Iris pigment epithelial cell (primary cell): ENCODE data around the gene SH2D6.
A peak's percentile ranks its signal among the peaks of the same experiment; 100 is the strongest.

Experiments
- DNase-seq: peaks from one replicate; pipeline ENCODE4 v3.0.0-alpha.2; 2011; ENCODE audit warnings: low read depth

The SH2D6 gene

DNA sequence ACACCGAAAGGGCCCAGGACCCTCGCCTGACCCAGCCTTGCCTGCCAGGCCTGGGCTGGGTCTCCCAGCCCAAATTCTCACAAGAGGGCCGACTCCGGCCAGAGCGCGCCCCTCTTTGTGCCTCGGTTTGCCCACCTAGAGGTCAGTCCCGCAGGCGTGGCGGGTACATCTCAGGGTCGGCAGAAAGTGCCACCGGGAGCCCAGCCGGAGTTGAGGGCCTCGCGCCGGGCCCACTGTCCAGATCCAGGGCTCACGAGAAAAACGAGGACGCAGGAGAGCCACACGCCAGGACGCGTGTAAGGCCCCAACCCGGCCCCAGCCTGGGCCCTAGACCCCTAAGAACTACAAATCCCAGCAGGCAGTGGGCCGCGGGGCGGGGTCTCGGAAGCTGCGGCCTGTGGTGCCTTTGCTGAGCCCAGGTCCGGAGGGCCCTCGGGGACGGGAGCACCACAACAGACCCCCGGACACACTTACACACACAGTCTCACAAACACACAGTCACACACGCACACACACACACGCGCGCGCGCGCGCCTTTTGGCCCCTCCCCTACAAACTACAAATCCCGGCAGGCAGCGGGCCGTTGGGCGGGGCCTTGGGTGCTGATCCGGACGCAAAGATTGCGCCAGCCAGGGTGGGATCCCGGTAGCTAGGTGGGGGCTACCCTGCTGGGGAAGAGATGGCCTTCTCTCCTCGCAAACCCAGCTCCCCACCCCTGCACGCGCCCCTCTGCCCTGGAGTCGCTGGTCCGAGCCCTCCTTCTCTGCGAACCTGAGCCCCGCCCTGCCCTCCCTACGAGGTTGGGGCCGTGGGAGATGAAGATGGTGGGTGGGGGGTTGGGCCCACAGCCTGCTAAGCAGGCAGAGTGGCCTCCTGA lies at the start of gene SH2D6:
Gene SH2D6 (plus strand): TSS at position 583 of the 877 bp plus-strand sequence. CDS start 10,752 bp downstream, outside the sequence.
- peak; percentile 74 for DNase-seq

DNA sequence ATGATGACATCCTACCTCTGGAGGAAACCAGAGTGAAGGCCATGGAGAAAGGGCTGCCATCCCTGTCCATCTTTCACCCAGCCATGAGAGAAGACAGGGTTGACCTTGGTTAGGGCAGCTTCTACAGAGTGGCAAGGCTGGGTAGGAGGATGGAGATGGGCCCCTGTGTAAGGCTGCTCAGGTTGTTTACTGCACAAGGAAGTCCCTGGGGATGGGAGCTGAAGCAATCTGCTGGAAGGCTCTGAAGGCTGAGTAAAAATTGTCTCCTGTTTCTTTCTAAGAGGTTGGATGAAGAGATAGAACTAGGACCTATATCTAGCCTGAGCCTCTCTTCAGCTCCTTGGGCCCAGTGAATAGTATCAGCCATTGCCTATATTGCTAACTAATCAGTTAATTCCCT lies 49.6 kb upstream of the SH2D6 start:
- no peak for DNase-seq

GRCh38 chr2:85369500-85369899 lies 49.0 kb upstream of the SH2D6 start:
- no peak for DNase-seq

DNA sequence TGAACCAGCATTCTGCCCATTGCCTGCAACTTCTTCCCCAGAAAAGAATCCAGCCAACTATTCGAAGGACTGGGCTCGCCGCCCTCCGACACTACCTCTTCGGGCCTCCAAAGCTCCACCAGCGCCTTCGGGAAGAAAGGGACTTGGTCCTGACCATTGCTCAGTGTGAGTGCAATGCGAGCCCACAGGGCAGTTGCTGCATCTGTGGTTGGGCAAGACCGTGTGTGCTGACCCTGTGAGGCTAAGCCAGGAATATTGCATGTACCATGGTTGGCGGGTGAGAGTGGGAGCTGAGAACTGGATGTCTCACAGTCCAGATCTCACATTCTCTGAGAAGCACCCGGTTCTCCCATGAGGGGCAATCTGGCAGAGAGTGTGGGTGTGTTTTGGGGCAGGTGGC lies 47.5 kb upstream of the SH2D6 start:
- DNase-seq = no peak

DNA sequence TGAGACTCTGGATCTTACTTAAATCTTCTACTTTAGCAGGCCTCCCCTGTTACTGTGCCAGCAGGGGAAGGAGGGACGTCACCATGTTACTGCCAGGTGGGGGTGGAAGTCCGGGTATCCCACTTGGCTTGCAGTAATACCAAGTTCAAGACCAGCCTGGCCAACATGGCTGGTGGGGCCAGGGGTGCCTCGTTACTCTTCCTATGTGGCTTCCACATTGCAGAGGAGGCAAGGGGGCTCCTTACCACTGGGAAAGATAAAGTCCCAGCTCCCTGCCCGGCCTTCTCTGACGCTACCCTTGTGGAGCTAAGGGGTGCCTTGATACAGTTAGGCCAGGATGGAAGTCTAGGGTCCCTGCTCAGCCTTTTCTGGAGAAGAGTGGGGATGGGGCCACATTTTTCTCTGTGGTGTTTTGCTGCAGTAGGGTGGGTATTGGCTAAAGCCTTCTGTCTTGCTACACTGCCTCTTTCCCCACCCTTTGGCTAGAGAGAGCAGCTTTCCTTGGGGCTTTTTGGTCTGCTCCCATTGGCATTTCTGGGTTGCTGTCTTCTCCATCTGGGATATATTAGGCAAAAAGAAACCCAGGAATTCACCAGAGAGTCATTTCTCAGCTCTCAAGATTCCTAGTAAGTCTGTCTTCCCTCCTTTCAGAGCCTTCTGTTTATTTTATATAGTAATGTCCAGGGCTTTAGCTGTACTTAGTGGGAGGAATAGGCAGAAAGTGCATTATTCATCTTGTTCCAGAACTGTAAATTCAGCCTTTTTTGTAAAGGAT lies 42.0 kb upstream of the SH2D6 start:
- DNase-seq = no peak

GRCh38 chr2:85377083-85377482 lies 41.4 kb upstream of the SH2D6 start:
- DNase-seq = no peak

GRCh38 chr2:85378257-85378656 lies 40.3 kb upstream of the SH2D6 start:
- DNase-seq = no peak

- DNase-seq = no peak
These were observed 38.5 kb upstream of the SH2D6 start for GRCh38 chr2:85380048-85380447.

- peak; percentile 26 for DNase-seq
These were observed 35.4 kb upstream of the SH2D6 start for GRCh38 chr2:85383151-85383550.

DNA sequence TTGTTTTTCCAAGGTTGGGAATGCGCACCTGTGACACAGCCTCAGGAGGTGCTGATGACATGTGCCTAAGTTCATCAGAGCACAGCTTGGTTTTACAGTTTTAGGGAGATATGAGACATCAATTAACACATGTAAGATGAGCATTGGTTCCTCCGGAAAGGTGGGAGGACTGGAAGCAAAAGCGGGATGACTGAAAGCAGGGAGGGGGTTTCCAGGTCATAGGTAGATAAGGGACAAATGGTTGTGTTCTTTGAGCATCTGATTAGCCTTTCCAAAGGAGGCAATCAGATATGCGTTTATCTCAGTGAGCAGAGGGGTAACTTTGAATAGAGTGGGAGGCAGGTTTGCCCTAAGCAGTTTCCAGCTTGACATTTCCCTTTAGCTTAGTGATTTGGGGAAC lies 34.7 kb upstream of the SH2D6 start:
- no peak for DNase-seq

- DNase-seq = no peak
These were observed 32.8 kb upstream of the SH2D6 start for GRCh38 chr2:85385746-85386145.

DNA sequence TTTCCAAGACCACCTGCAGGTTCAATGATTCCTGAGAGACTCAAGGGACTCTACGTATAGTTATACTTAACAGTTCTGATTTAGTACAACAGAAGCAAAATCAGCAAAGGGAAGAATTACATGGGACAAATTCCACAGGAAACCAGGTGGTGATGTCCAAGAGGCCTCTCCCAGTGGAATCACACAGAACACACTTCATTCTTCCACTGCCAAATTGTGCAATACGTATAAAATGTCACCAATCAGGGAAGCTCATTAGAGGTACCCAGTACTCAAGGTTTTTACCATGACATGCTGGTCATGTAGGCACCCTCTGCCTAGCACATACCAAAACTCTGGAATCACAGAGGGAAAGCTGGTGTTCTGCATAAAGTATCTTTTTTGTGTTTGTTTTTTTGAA lies 30.8 kb upstream of the SH2D6 start:
- DNase-seq = no peak

- DNase-seq = no peak
These were observed 29.5 kb upstream of the SH2D6 start for GRCh38 chr2:85388878-85389538.

GRCh38 chr2:85390941-85391669 lies 27.4 kb upstream of the SH2D6 start:
- peak; percentile 28 for DNase-seq

DNA sequence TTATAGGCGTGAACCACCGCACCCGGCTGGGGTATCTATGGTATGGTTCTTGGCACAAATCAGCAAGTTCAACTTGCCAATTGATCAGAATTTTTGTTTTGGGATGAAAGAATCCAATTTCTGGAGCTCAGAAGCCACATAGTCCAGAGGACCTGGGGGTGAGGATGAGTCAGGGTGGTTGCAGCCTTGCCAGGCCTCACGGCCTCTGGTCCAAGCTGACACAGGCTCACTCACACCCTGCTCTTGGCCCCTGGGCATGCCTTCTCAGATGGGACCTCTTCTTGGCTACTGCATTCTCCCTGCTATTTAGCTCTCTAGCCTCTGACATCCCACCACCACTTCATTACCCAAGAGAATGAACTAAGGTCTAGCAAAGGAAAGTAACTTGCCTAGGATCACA lies 24.7 kb upstream of the SH2D6 start:
- DNase-seq = peak; percentile 40

- no peak for DNase-seq
These were observed 24.2 kb upstream of the SH2D6 start for GRCh38 chr2:85394261-85394681.

DNA sequence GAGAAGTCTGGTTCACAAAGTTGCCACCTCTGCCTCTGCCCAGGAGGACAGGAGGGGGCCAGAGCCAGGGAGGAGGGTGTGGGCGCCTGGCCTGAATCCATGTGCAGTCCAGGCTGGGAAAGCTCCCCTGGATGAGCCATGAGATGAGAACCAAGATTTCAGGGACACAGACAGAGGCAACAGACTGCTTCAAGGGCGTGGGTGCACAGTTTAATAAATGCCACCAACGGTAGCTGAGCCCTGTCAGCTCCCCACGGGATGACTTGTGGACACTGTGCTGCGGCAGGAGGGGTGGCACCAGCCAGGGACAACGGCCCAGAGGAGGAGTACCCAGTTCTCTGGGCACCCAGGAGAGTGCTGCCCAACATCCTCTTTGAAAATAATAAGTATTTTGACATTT lies 23.5 kb upstream of the SH2D6 start:
- DNase-seq = no peak

DNA sequence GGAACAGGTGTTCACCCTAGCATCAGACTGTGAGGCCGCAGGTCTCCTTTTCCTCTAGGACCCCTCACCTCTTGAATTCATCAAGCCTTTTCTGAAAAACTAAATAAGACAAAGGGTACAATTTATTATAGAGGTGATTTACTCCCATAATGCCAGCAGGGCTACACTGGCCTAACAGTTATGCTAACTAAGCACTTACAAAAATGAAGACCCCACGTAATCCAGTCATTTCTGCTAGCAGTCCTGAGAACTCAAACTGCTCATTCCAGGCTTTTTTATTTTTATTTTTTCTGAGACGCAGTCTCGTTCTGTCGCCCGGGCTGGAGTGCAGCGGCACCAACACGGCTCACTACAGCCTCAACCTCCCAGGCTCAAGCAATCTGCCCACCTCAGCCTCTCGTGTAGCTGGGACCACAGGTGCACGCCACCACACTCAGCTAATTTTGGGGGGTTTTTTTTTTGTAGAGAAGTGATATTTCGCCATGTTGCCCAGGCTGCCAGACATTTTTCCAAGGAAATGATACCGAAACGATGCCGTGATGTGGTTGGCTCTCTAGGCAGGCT lies 22.5 kb upstream of the SH2D6 start:
- no peak for DNase-seq

DNA sequence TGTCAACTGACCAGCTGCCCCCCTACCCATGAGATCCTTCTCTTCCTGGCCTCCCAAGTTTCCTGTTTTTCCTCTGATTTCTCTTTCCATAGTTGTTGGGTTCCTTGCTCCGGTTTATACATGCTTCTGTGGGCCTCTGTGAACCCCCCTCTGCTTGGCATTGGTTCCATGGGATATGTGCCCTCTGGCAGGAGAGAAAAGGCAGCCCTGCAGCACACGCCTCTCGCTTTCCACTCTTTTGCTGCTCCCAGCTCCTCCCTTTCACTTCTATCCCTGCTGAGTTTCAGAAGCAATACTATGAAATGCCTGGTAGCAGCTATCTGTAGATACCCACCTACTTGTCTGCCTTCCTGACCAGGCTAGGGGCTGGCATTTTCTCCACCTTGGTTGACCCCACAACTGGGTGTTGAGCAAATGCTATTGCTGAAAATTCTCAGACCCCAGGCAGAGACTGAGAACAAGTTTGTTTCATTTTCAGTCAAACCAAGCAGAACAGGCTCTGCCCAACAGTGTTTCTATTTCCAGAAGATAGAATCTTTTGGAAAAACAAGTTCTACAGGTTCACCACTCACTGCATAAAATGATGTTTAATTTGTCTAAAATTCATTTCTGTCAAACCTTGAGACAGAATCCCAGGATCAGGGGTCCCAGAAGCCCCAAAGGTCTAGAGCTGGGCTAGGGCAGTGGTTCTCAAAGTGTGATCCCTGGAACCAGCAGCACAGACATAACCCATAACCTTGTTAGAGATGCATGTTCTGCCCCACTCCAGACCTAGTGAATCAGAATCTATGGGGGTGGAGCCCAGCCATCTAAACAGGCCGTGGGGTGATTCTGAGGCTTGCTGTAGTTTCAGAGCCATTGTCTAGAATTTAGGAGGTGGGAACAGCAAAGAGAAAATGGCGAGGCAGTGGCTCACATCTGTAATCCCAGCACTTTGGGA lies 21.7 kb upstream of the SH2D6 start:
- DNase-seq = no peak

DNA sequence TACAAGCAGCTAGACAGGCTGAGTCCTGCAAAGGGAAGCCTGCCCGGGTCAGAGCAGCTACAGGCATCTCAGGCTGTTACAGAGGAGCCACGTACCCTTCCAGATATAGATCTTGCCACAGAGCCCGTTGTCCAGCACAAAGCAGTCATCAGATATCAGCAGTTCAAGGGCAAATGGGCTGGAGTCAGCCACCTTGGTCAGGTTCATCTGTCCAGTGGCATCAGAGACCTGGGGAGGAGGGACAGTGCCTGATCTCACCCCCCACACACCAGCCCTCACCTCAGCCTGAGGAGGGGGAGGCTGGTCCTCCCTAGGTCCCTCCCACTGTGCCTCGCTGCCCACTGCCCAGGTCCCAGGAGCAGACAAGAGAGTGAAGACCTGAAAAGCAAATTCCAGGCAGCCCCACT lies 20.6 kb upstream of the SH2D6 start:
- DNase-seq = no peak
